Stimulated activated CD8-positive, alpha-beta memory T cell treated with anti-CD3 and anti-CD28 coated beads, Interleukin-12 subunit alpha, Interleukin-12 subunit beta, amount 100 ng/mL, for 1 hour (primary cell): Measurements from ENCODE around the gene MCC.

ENCODE experiments used
- DNase-seq: peaks from one replicate; pipeline ENCODE4 v3.0.0-alpha.2; 2020; ENCODE audit warnings: low read depth

MCC gene

DNA sequence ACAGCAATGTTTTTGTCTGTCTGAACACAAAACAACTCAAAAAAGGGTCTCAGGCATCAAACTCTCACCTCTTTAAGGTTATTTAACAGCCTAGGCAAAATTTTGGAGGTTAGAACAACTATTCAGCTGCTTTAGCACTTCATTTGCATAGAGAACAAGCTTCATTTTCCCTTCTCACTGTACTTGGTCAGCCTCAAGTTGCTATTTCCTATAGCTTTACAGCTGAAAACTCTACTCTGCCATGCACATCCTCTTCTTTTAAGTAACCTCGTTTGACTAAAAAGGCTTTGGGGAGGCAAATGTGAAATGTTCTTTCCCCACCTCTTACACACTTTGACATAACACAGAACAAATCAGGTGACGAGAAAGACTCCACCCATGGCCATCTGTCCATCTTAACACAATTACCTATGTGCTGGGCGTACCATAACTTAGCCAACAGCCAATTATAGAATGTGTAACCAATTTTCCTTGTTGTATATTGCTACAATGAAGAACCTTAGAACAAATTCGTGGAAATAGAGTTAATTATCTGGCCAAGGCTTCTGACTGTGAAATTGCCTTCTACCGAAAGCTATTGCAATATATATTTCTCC, 315.9 kb downstream of the MCC start:
- DNase-seq: no peak

DNA sequence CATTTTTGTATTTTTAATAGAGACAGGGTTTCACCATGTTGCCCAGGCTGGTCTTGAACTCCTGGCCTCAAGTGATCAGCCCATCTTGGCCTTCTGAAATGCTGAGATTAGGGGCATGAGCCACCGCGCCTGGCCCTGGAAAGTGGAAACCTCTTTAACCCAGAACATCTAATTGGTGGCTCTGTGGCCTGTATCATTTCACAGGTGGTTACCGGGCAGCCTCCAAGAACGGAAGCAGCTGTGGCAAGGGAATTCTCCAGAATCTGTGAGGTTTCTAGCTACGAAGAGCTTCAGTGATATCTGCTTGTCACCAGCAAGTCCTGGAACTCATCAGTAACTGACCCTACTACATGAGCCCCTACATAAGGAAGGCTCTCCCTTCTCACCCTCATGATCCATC, 316.7 kb downstream of the MCC start:
- DNase-seq: no peak

DNA sequence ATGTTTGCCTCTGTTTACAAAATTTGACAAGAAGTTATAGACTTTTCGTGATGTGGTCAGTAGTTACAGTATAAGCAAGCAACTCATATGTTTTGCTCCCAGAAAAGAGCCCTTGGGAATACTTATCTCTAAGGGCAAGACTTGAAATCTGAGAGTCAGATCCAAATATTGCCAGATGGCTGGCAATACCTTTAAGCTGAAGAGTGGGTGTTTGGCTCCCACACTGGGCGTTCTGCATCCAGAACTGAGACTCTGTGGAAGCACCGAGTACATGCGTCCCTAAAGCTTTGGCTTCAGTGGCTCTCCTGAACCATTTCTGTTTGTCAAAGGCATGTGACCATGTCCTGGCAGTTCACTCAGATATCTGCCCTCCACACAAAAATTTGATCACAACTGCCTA, 317.5 kb downstream of the MCC start:
- DNase-seq: no peak

DNA sequence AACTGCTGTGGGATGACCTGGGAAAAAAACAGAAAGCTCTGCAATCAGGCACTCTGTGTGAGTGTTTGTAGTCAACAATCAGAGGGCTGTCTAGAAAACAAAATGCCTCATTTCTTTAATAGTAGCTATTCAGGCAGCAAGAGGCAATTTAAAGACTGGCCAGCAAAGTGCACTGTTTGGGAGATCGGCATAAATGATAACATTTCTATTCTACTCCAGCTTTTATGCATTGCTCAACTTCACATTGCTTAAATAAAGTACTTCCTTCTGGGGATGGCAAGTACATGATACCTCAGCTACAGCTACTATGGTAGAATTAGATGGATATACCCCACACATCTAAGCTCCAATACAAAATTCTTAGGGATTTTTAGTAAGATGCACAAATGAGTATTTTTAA, 318.5 kb downstream of the MCC start:
- no peak for DNase-seq

DNA sequence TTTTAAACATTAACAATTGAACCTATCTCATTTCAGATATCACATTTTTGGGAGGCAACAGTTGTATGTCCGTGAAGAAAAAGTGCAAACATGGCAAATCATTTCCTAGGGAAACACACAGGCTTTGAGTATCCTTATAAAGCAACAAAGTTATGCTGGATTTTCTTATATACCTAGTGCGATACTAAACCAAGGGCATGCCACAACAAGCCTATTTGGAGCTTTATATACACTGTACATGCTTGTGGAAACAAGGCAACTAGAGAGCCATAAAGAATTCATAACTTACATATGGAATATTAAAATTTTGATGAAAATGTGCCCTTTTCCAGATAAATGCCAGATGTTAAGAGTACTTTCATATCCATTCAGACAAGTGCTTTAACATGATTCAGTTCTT, 320.3 kb downstream of the MCC start:
- DNase-seq: no peak

DNA sequence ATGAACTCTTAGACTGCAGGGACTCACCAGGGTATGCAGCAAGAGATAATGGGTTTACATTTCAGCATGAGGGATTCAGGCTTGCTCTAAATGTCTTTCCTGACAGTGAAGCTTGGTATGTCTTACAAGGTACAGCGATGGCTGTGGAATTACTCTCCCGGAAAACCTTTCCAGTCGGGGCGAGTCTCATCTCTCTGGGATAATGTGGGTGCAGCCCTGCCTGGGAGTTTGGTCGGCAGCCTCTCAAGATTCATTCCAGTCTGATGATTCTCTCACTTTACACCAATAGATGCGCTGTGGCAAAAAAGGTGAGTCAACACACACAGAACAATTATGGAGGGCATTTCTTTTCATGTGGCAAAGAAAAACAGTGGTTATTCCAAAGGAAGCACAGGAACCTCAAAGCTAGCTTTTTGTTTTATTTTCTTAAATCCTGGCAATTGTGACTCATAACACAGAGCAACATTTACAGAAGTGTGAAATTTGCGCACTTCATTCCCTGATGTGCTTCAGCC, 321.3 kb downstream of the MCC start:
- DNase-seq: no peak

DNA sequence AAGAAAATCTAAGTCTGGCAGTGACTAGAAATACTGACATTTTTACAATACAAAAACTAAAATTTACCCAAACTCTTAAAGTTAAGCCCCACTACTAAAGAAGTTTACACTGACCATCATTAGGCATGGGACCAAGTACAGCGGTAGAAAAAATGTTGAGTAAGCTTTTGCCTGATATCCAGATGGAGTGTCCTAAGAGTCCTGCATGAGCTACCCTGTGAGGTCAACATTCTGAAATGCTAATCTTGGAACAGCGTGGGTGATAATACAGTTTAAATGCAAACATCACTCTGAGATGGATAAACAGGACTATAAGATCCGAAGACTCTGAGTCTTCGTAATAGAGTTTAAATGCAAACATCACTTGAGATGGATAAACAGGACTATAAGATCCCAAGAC, 322.0 kb downstream of the MCC start:
- DNase-seq: no peak

DNA sequence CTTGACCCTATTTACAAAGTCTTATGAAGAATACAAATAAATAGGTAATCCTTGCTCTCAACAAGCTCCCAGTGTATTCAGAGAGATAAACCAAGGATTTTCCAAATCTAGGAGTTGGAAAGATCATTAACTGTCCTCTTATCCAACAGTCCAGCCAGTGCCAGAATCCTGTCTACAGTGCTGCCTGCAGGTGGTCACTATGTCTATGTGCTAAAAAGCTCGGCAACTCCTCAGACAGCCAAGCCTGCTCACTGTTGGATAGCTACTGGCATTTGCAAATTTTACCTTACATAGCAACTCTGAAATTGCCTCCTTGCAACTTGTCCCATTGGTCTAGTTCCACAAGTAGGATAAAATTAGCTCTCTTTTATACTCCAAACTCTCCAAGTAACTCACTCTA, 324.2 kb downstream of the MCC start:
- DNase-seq: no peak

DNA sequence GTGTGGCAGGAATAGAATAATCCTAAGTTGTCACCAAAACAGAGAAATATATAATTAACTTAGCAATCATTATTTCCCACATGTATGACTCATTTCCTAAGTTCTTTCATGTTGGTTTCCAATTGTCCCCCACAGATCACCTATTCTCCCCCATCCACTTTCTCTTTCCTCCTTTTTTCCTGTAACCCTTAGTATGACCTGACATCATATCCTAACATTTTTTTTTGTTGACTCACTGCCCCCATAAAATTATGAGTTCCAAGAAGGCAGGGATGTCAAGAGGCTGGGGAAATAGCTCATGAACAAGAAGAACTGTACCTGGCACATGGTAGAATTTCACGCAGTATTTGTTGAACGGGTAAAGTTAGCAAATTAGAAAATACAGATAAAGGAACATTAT, 324.9 kb downstream of the MCC start:
- no peak for DNase-seq

DNA sequence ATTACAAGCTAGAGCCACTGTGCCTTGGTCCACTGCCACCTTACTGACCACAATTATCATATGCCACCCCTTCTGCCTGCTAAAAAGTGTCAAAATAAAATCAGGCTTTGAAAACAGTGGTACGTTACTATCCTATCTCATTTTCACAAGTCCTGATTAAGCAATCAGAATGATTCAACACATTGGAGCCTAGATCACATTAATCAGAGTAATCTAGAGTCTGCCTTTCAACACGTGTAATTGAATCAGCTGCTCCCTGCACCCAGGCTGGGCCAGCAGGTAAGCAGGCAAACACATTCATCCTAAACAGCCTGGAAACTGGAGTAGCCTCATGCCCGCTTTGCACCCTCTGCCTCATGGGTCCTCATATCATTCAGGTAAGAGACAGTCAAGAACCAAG, 325.5 kb downstream of the MCC start:
- DNase-seq: no peak

DNA sequence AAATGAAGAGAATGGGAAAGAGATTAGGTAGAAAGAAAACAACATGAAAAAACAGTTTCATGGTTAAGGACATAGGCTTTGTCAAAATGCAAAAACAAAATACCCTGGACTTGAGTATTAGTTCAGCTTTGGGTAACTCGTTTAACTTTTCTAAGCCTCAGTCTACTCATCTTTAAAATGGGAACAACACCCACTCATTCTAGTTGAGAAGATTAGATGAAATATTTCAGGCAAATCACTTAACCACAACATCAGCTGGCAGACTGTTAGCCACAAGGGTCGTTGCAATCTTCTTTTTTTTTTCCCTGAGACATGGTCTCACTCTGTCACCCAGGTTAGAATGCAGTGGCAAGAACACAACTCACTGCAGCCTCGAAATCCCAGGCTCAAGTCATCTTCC, 326.0 kb downstream of the MCC start:
- DNase-seq: no peak

DNA sequence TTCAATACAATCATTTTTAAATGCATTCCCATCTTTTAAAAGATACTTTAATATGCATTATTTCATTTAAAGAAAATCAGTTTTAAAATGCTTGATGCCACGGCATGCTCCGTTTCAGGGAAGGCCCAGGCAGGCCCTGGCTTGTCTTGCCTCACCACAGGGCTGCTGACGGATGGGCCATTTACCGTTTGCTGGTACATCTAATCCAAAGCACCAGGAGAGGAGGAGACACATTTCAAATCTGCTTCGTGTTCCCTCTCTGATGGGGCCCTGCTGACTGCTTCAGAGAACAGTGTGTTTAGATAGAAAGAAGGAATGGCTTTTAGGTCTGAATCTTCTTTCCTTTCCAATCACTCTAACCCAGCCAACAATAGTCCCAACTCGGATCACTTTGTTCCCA, 326.4 kb downstream of the MCC start:
- no peak for DNase-seq

DNA sequence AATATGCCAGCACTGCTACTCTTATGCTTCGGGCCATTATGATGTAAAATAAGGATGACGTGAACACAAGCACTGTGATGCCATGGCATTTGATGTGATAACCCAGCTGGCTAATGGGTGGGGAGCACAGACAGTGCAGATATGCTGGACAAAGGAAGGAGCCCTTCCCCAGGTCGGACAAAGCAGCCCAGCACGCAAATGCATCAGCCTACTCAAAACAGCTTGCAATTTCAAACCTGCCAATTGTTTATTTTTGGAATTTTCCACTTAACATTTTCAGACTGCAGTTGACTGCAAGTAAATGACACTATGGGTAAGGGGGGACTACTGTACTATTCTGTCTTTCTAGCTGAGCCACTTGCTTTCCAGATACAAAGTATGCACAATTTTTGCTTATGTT, 330.4 kb downstream of the MCC start:
- no peak for DNase-seq

DNA sequence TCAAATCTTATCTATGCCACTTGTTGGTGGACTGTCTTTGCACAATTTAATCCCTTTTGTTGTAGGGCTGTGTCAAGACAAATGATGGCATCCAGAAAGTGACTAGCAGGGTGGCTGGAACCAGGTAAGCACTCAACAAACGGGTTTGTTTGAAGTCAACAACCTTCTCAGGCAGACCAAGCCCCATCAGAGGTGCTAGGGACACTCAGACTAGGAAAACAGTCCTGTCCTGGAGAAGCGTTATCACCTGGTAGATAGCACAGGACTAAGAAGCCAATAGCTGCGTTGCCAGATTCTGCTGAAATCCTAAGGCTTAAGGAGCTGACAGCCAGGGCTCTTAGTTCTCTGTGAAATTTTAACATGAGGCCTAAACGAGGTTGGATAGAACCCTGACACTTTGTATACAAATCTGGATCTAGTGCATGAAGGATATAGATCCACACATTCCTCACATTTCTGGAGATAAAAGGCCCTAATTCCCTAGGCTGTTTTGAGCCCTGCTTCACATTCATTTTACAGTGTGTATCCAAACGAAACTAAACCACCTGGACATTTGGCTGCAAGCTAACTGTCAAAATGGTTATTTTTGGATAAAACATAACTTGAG, 331.9 kb downstream of the MCC start:
- no peak for DNase-seq

DNA sequence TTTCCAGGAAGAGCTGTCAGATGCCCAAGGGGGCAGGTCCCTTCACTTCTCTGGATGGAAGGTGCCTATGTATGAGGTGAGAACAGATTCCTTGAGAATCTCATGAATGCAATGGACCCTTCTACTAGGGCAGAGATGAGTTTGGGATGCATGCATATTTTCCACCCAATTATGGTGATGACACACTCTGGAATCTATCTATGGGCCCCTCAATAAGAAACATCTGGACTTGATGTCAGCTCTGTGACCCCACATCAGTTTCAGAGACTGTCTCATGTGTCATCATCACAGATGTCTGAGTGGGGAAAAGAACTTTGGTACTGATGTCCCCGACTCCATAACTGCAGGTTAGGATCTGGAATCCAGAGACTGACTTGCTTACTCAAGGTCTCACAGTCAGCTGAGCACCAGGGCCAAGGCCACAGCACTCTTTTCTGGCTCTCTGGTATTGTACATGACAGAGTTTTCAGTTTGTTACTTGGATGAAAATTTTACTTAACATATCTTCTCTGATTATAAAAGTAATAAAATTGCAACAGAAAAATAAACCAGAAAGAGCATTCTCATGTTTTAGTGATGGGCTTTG, 334.6 kb downstream of the MCC start:
- DNase-seq: no peak

DNA sequence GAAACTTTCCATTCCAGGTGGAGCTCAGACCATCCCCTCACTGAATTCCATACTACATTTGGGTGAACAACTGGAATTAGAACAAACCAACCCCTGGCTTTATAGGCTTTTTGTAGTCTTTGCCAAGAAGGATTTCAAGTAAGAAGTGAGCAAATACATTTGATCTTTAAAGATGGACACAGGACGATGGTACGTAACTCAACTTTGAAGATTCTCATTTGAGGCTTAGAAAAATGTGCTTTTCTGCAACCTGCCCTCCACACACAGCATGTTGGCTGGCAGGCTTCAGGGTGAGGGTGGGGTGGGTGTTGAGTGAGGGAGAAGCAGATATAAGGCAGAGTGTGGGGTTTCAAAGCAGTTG, 335.9 kb downstream of the MCC start:
- no peak for DNase-seq

DNA sequence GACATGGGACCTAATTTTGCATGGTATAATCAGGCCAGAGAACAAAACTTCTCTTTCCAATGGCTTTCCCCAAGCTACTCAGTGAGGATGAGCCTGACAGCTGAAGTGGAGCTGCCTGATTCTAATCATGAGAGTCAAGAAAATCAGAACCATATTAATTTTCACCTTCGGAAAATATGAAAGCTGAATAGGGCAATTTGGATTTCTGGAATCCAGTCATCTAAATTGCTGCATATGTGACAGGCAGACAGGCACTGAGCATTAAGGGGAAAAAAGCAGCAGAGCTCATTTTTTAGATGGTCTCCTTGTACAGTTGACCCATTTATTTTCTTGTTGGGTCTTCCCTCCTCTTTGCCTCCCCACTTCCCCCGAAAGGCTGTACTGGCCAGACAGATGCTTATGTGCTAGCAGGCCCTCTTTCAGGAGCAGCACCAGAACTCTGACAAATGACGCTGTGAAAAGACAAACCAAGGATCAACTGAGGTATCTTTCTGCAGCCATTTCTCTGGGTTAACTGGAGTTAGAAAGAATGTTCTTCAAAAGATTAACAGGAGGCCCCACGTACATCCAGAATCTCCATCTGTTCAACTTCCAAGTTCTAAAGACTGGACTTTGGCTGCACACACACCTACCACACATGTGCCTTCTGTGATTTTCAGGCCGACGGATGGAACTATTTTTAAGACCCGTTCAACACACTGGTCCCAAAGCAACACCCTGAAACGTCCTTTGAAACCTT, 336.4 kb downstream of the MCC start:
- no peak for DNase-seq

DNA sequence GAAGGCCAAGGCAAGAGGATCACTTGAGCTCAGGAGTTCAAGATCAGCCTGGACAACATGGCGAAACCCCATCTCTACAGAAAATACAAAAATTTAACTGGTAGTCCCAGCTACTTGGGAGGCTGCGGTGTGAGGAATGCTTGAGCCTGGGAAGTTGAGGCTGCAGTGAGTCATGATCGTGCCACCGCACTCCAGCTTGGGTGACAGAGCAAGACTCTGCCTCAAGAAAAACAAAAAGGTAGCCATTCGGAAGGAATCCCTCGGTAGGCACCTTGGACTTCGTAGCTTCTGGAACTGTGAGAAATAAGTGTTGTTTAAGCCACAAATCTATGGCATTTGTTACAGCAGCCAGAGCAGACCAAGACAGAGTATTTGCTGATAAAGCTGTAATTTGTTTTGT, 337.4 kb downstream of the MCC start:
- no peak for DNase-seq

DNA sequence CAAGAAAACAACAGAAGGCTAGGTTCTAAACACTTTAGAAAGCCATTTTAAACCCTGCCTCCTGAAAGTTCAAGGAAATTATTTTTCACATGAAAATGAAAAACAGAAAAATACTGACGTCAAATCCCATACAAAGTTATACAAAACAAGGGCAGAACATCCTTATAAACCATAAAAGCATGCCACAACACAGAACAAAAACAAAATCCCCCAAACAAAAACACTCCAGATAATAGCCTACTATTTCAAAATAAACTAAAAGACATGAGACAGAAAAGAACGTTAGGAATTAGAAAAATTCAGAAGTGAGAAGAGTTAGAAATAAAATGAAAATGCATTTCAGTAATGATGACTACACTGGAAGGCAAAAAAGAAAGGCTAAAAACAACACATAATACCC, 338.0 kb downstream of the MCC start:
- DNase-seq: no peak

DNA sequence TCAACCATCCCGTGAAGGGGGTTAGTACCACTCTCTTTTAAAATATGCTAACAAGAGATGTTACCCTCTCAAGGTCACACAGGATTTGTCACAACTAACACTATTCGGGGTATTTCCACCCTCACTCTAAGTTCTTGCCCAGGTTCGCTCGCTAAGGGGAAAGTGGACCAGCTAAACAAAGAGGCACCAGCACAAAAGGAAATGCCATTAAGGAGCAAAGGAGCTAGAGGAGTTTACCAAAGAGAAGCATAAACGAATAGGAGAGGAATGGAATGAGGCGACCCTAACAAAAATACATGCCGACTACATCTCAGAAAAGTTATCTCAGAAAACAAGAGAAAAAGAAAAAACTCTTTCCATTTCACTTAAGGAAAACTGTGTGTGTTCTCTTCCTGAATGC, 340.7 kb downstream of the MCC start:
- no peak for DNase-seq

DNA sequence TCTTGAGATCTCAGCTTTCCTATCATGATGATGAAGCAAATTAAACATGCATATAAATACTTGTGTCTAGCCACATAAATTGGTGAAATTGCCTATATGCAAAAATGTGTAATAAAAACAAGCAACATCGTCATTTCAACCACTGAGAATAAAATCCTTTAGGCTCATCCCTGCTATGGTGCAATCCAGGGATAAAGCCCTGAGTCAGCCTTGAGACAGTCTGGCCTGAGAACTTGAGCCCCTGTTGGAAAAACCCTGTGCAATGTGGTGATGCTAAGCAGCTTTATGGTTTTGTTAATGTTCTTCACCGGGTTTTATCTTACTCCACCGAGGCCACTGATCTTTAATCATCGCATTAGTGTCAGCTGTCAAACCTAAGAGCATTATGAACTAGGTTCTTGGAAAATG, 341.1 kb downstream of the MCC start:
- DNase-seq: no peak

DNA sequence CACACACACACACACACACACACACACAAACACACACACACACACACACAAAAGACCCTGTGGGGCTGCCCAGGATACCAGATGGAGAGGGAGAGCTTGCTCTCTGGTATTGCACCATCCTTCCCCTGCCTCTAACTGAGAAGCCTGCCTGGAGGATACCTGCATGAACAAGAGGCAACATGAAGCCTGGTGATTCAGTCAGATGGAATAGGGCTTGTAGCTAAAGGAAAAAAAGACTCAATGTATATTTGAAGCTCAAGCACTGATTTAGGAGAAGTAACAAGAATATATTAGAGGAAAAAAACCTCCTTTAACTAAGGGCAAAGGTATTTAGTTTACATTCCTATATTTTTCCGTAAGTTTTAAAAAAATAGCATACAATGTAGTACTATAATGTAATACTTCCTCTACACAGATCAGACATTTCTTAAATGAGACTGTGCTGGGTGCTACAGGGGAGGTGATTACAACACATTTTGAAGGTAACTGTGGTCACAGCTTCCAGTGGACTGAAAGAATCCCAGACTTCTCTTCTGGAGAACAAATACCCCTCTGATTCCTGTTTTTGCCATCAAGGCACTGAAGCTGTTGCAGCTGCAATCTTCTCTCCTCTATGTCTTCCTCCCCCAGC, 342.4 kb downstream of the MCC start:
- DNase-seq: no peak

DNA sequence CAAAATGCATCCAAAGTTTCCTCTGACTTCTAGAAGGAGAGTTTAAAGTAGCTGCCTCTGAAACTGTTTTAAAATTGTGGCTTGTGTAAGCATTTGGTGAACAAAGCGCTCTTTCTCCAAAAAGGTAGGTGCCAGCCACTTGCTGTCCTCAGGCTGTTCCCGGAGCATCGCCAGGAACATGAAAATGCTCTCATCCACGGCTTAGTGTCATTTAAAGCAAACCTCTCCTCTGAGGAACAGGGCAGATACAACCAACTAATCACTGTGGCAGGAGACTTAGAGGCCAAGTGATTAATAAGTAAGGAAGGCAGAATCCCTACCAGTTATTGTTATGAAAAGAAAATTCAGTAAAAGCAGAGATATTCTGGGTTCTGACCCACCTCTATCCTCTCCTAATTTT, 346.1 kb downstream of the MCC start:
- DNase-seq: no peak
